GM23338 (cell line): Measurements from ENCODE around the gene DCLK3. TPM values are rescaled to one million over a fixed set of nuclear protein-coding genes. Genes with fewer than 3 reads are reported as not detected.

ENCODE experiments used
- ATAC-seq: fragments of 200-7000 bp; cut with Tn5 transposase; 3 replicates; pipeline ENCODE4 v1.9.1; 2020
- DNase-seq: peaks from one replicate; pipeline ENCODE4 v3.0.0-alpha.2; 2015; ENCODE audit warnings: low spot score
- H2AFZ ChIP-seq: fragments of 200-600 bp; sonication (generic); 2 replicates; pipeline ENCODE4 v1.8.0; 2016; ENCODE audit warnings: antibody characterized with exemption, mild to moderate bottlenecking, moderate library complexity
- H3F3A ChIP-seq: fragments of 200-600 bp; sonication (generic); replicated peaks from 2 replicates; pipeline ENCODE4 v1.8.0; 2017; ENCODE audit warnings: antibody characterized with exemption, mixed run types, low read depth
- H3K27ac ChIP-seq: fragments of 200-600 bp; sonication (generic); 2 replicates; pipeline ENCODE4 v1.6.1; 2016; ENCODE audit warnings: low read depth
- H3K27me3 ChIP-seq: fragments of 200-600 bp; sonication (generic); 2 replicates; pipeline ENCODE4 v1.8.0; 2016; ENCODE audit warnings: mild to moderate bottlenecking, mixed run types, moderate library complexity; ENCODE audit not compliant: insufficient read depth
- H3K36me3 ChIP-seq: fragments of 200-600 bp; sonication (generic); 2 replicates; pipeline ENCODE4 v1.8.0; 2016; ENCODE audit warnings: mild to moderate bottlenecking; ENCODE audit not compliant: insufficient read depth
- H3K4me1 ChIP-seq: fragments of 200-600 bp; sonication (generic); 2 replicates; pipeline ENCODE4 v1.8.0; 2016; ENCODE audit warnings: mild to moderate bottlenecking, moderate library complexity; ENCODE audit not compliant: insufficient read depth
- H3K4me2 ChIP-seq: fragments of 200-600 bp; sonication (generic); 2 replicates; pipeline ENCODE4 v1.7.1; 2017; ENCODE audit warnings: mixed run types
- H3K4me3 ChIP-seq: fragments of 200-600 bp; sonication (generic); 2 replicates; pipeline ENCODE4 v1.6.1; 2016; ENCODE audit warnings: mixed run types
- H3K79me2 ChIP-seq: fragments of 200-600 bp; sonication (generic); replicated peaks from 2 replicates; pipeline ENCODE4 v1.8.0; 2017; ENCODE audit warnings: mild to moderate bottlenecking; ENCODE audit not compliant: insufficient read depth
- H3K9me2 ChIP-seq: fragments of 200-600 bp; sonication (generic); 2 replicates; pipeline ENCODE4 v1.8.0; 2017; ENCODE audit not compliant: insufficient read depth
- H4K20me1 ChIP-seq: fragments of 200-600 bp; sonication (generic); replicated peaks from 2 replicates; pipeline ENCODE4 v1.8.0; 2017; ENCODE audit warnings: mild to moderate bottlenecking; ENCODE audit not compliant: insufficient read depth
- H3K27ac Mint-ChIP-seq: 2 replicates; pipeline ENCODE4 v1.8.0; 2020; ENCODE audit warnings: inconsistent platforms, mild to moderate bottlenecking, moderate library complexity, mixed read lengths
- H3K27me3 Mint-ChIP-seq: 3 replicates; pipeline ENCODE4 v1.8.0; 2022; ENCODE audit warnings: low read depth, mild to moderate bottlenecking, moderate library complexity, mixed read lengths, inconsistent platforms; ENCODE audit not compliant: insufficient read depth, poor library complexity
- H3K36me3 Mint-ChIP-seq: 3 replicates; pipeline ENCODE4 v1.8.0; 2021; ENCODE audit warnings: low read depth, mild to moderate bottlenecking, inconsistent platforms, moderate library complexity, mixed read lengths
- H3K4me1 Mint-ChIP-seq: 3 replicates; pipeline ENCODE4 v1.8.0; 2020; ENCODE audit warnings: mild to moderate bottlenecking, inconsistent platforms, mixed read lengths
- H3K4me3 Mint-ChIP-seq: 3 replicates; pipeline ENCODE4 v1.8.0; 2021; ENCODE audit warnings: moderate library complexity, mild to moderate bottlenecking, inconsistent platforms, mixed read lengths
- H3K9me3 Mint-ChIP-seq: 3 replicates; pipeline ENCODE4 v1.8.0; 2020; ENCODE audit warnings: moderate library complexity, mild to moderate bottlenecking, inconsistent platforms, mixed read lengths
- CREB1 ChIP-seq: fragments of 250-450 bp; sonication (Bioruptor Pico); IDR thresholded peaks from 2 replicates; pipeline ENCODE4 v1.5.0; 2020; ENCODE audit warnings: low read depth, mild to moderate bottlenecking, moderate library complexity
- CTCF ChIP-seq, 2 experiments: fragments of 200-600 bp in 1 of 2; sonication (generic) in 1 of 2; conservative IDR thresholded peaks; 2 replicates each; pipeline versions ENCODE4 v1.5.1 to v1.6.1; 2016 to 2017; ENCODE audit warnings: antibody characterized with exemption in 2 of 2, low read depth in 2 of 2, mild to moderate bottlenecking in 2 of 2, moderate library complexity in 1 of 2
- EZH2 ChIP-seq: fragments of 200-600 bp; sonication (generic); IDR thresholded peaks from one replicate; pipeline ENCODE4 v1.8.0; 2017; ENCODE audit warnings: antibody characterized with exemption, mild to moderate bottlenecking, low read depth; ENCODE audit not compliant: unreplicated experiment
- NANOG ChIP-seq: IDR thresholded peaks from 2 replicates; pipeline ENCODE4 v1.6.1; 2016; ENCODE audit warnings: antibody characterized with exemption, borderline replicate concordance
- POLR2AphosphoS5 ChIP-seq: IDR thresholded peaks from 2 replicates; pipeline ENCODE4 v1.6.1; 2016; ENCODE audit warnings: antibody characterized with exemption, low read depth
- REST ChIP-seq: IDR thresholded peaks from one replicate; pipeline ENCODE4 v1.6.1; 2018; ENCODE audit warnings: antibody characterized with exemption; ENCODE audit not compliant: unreplicated experiment
- STAT1 ChIP-seq: IDR thresholded peaks from one replicate; pipeline ENCODE4 v1.6.1; 2016; ENCODE audit warnings: antibody characterized with exemption; ENCODE audit not compliant: unreplicated experiment
- ZNF114 ChIP-seq: fragments of 250-450 bp; sonication (Bioruptor Pico); IDR thresholded peaks from 2 replicates; pipeline ENCODE4 v1.5.0; 2020; ENCODE audit warnings: mild to moderate bottlenecking, moderate library complexity
- ZNF331 ChIP-seq: fragments of 250-450 bp; sonication (Bioruptor Pico); IDR thresholded peaks from 2 replicates; pipeline ENCODE4 v1.5.0; 2020; ENCODE audit warnings: low read depth, mild to moderate bottlenecking, moderate library complexity
- ZNF462 ChIP-seq: fragments of 250-450 bp; sonication (Bioruptor Pico); IDR thresholded peaks from 2 replicates; pipeline ENCODE4 v1.5.0; 2020; ENCODE audit warnings: mild to moderate bottlenecking, moderate library complexity
- polyA plus RNA-seq: library from polyadenylated mRNA; unstranded; fragments of >200 nt; fragmentation: Nextera tagmentation; extraction: Ambion mirVana; gene quantifications from 2 replicates; pipeline ENCODE4 v1.2.1, GENCODE V29; 2016
- total RNA-seq: library from RNA; depleted of rRNA; stranded (reverse); fragments of >200 nt; shearing (Covaris generic); gene quantifications from 2 replicates; pipeline ENCODE4 v1.2.3, GENCODE V29; 2014

Gene DCLK3
- total and polyA plus RNA-seq, 2 experiments from 2014 or later: 0.40 to 0.66 TPM

- H3K4me1 Mint-ChIP-seq: peaks cover 8% of the 10 kb centered on the region; the same call in 2 of the 3 replicates
- Histone ChIP-seq H3K9me2 (0 out of 2 replicates have a peak, but pooled peaks cover 8% of the 10 kb centered on the region), H3K36me3 (no peaks in the 10 kb centered on the region), H3K4me3 (no peak overlapping the region), H3K27ac (no peak overlapping the region), H2AFZ (no peak overlapping the region), H3K27me3 (no peaks in the 10 kb centered on the region), H3F3A (no peaks in the 10 kb centered on the region), H3K4me1 (peaks cover 11% of the 10 kb centered on the region; the same call in 1 of the 2 replicates), H3K4me2 (no peak overlapping the region), H4K20me1 (no peaks in the 10 kb centered on the region), H3K79me2 (no peaks in the 10 kb centered on the region)
- DNase-seq (no peak), ATAC-seq (no peak)
- no peak overlapping the region for H3K4me3 Mint-ChIP-seq
- H3K9me3 Mint-ChIP-seq: no peaks in the 10 kb centered on the region
- no peaks in the 10 kb centered on the region for H3K36me3 Mint-ChIP-seq
- H3K27me3 Mint-ChIP-seq: peaks cover 4% of the 10 kb centered on the region
- TF ChIP-seq REST: no peak
- TF ChIP-seq EZH2: no peak
- TF ChIP-seq CTCF (conservative IDR thresholded peaks at IDR 0.05; ENCODE audit: low read depth in 2 of 2): no peak
- no peak for TF ChIP-seq POLR2AphosphoS5
- no peak for TF ChIP-seq STAT1
- no peak for TF ChIP-seq ZNF331 (CRISPR knock-in tag)
- TF ChIP-seq ZNF114: no peak
- TF ChIP-seq NANOG: no peak
- no peak for TF ChIP-seq CREB1
- no peak for TF ChIP-seq ZNF462 (CRISPR knock-in tag)
- H3K27ac Mint-ChIP-seq: no peak overlapping the region
Observed at GRCh38 chr3:36751326-36751725, 13.0 kb downstream of the DCLK3 start.
